HEK293 (cell line): Measurements from ENCODE around the gene RNASEH2A.

Source experiments
- ELK4 ChIP-seq: IDR thresholded peaks from 2 replicates; pipeline ENCODE4 v1.6.1; 2011; ENCODE audit warnings: mild to moderate bottlenecking, low read depth, low read length, borderline replicate concordance
- INSM2 ChIP-seq: fragments of 450-650 bp; formaldehyde crosslinking; IDR thresholded peaks from 2 replicates; pipeline ENCODE4 v1.5.1; 2016; ENCODE audit warnings: missing biosample characterization, missing genetic modification characterization
- KLF9 ChIP-seq: fragments of 450-650 bp; formaldehyde crosslinking; IDR thresholded peaks from 2 replicates; pipeline ENCODE4 v1.5.1; 2016; ENCODE audit warnings: missing biosample characterization, missing genetic modification characterization, low read depth
- OSR2 ChIP-seq: fragments of 450-650 bp; formaldehyde crosslinking; IDR thresholded peaks from 2 replicates; pipeline ENCODE4 v1.5.1; 2016; ENCODE audit warnings: missing biosample characterization, missing genetic modification characterization
- PRDM4 ChIP-seq: fragments of 450-650 bp; formaldehyde crosslinking; IDR thresholded peaks from 2 replicates; pipeline ENCODE4 v1.5.1; 2017; ENCODE audit warnings: missing biosample characterization, missing genetic modification characterization
- SCRT1 ChIP-seq: fragments of 450-650 bp; formaldehyde crosslinking; IDR thresholded peaks from 2 replicates; pipeline ENCODE4 v1.5.1; 2016; ENCODE audit warnings: missing biosample characterization, missing genetic modification characterization, borderline replicate concordance
- ZBTB21 ChIP-seq: fragments of 450-650 bp; formaldehyde crosslinking; IDR thresholded peaks from 2 replicates; pipeline ENCODE4 v1.5.1; 2017; ENCODE audit warnings: missing biosample characterization, missing genetic modification characterization
- ZBTB48 ChIP-seq: fragments of 450-650 bp; formaldehyde crosslinking; IDR thresholded peaks from 2 replicates; pipeline ENCODE4 v1.5.1; 2016; ENCODE audit warnings: missing biosample characterization, missing genetic modification characterization
- ZNF133 ChIP-seq: fragments of 450-650 bp; formaldehyde crosslinking; IDR thresholded peaks from 2 replicates; pipeline ENCODE4 v1.5.1; 2016; ENCODE audit warnings: missing biosample characterization, missing genetic modification characterization
- ZNF19 ChIP-seq: fragments of 450-650 bp; formaldehyde crosslinking; IDR thresholded peaks from 2 replicates; pipeline ENCODE4; 2016; ENCODE audit warnings: missing biosample characterization, missing genetic modification characterization, low read depth
- ZNF214 ChIP-seq: fragments of 450-650 bp; formaldehyde crosslinking; IDR thresholded peaks from 2 replicates; pipeline ENCODE4 v1.5.1; 2017; ENCODE audit warnings: missing biosample characterization, mild to moderate bottlenecking, missing genetic modification characterization, borderline replicate concordance
- ZNF280D ChIP-seq: fragments of 450-650 bp; formaldehyde crosslinking; IDR thresholded peaks from 2 replicates; pipeline ENCODE4 v1.5.1; 2016; ENCODE audit warnings: missing biosample characterization, missing genetic modification characterization
- ZNF292 ChIP-seq: fragments of 450-650 bp; formaldehyde crosslinking; IDR thresholded peaks from 2 replicates; pipeline ENCODE4 v1.5.1; 2016; ENCODE audit warnings: low read depth, missing biosample characterization, missing genetic modification characterization, borderline replicate concordance
- ZNF354C ChIP-seq: fragments of 450-650 bp; formaldehyde crosslinking; IDR thresholded peaks from 2 replicates; pipeline ENCODE4 v1.5.1; 2016; ENCODE audit warnings: missing biosample characterization, missing genetic modification characterization, low read depth, borderline replicate concordance
- ZNF362 ChIP-seq: fragments of 450-650 bp; formaldehyde crosslinking; IDR thresholded peaks from 2 replicates; pipeline ENCODE4 v1.5.1; 2016; ENCODE audit warnings: missing biosample characterization, missing genetic modification characterization
- ZNF404 ChIP-seq: fragments of 450-650 bp; formaldehyde crosslinking; IDR thresholded peaks from 2 replicates; pipeline ENCODE4 v1.5.1; 2017; ENCODE audit warnings: missing biosample characterization, missing genetic modification characterization
- ZNF423 ChIP-seq: fragments of 450-650 bp; formaldehyde crosslinking; IDR thresholded peaks from 2 replicates; pipeline ENCODE4 v1.5.1; 2016; ENCODE audit warnings: missing biosample characterization, missing genetic modification characterization
- ZNF501 ChIP-seq: fragments of 450-650 bp; formaldehyde crosslinking; IDR thresholded peaks from 2 replicates; pipeline ENCODE4 v1.5.1; 2016; ENCODE audit warnings: missing biosample characterization, missing genetic modification characterization
- ZNF529 ChIP-seq: fragments of 450-650 bp; formaldehyde crosslinking; IDR thresholded peaks from 2 replicates; pipeline ENCODE4 v1.5.1; 2017; ENCODE audit warnings: missing genetic modification characterization, missing biosample characterization; ENCODE audit not compliant: insufficient replicate concordance
- ZNF530 ChIP-seq: fragments of 450-650 bp; formaldehyde crosslinking; IDR thresholded peaks from 2 replicates; pipeline ENCODE4 v1.5.1; 2016; ENCODE audit warnings: low read depth, missing biosample characterization, missing genetic modification characterization
- ZNF548 ChIP-seq: fragments of 450-650 bp; formaldehyde crosslinking; IDR thresholded peaks from 2 replicates; pipeline ENCODE4 v1.5.1; 2016; ENCODE audit warnings: missing biosample characterization, missing genetic modification characterization
- ZNF549 ChIP-seq: fragments of 450-650 bp; IDR thresholded peaks from 2 replicates; pipeline ENCODE4 v1.5.1; 2018; ENCODE audit warnings: missing biosample characterization, missing genetic modification characterization, mild to moderate bottlenecking, inconsistent platforms, moderate library complexity
- ZNF558 ChIP-seq: fragments of 450-650 bp; formaldehyde crosslinking; IDR thresholded peaks from 2 replicates; pipeline ENCODE4 v1.5.1; 2016; ENCODE audit warnings: missing biosample characterization, missing genetic modification characterization
- ZNF610 ChIP-seq: fragments of 450-650 bp; formaldehyde crosslinking; IDR thresholded peaks from 2 replicates; pipeline ENCODE4 v1.5.1; 2016; ENCODE audit warnings: missing biosample characterization, missing genetic modification characterization, borderline replicate concordance
- ZNF626 ChIP-seq: fragments of 450-650 bp; sonication (Bioruptor Pico); formaldehyde crosslinking; IDR thresholded peaks from 2 replicates; pipeline ENCODE4 v1.5.1; 2018; ENCODE audit warnings: missing biosample characterization, missing genetic modification characterization, inconsistent platforms
- ZNF658 ChIP-seq: fragments of 450-650 bp; formaldehyde crosslinking; IDR thresholded peaks from 2 replicates; pipeline ENCODE4; 2016; ENCODE audit warnings: missing biosample characterization, missing genetic modification characterization
- ZNF704 ChIP-seq: fragments of 450-650 bp; formaldehyde crosslinking; IDR thresholded peaks from 2 replicates; pipeline ENCODE4 v1.5.1; 2016; ENCODE audit warnings: missing biosample characterization, missing genetic modification characterization
- ZNF791 ChIP-seq: fragments of 450-650 bp; formaldehyde crosslinking; IDR thresholded peaks from 2 replicates; pipeline ENCODE4 v1.5.1; 2016; ENCODE audit warnings: missing biosample characterization, missing genetic modification characterization
- ZSCAN30 ChIP-seq: fragments of 450-650 bp; IDR thresholded peaks from 2 replicates; pipeline ENCODE4 v1.5.1; 2018; ENCODE audit warnings: missing biosample characterization, mild to moderate bottlenecking, missing genetic modification characterization, moderate library complexity

The RNASEH2A gene

GRCh38 chr19:12806242-12807081 lies at the start of gene RNASEH2A (continued):
- TF ChIP-seq ELK4 (no peak), OSR2 (tag by site-specific recombination) (no peak; the same call in 1 of the 2 replicates), ZNF423 (tag by site-specific recombination) (no peak), PRDM4 (tag by site-specific recombination) (peak; percentile 34; the same call in 1 of the 2 replicates), ZNF626 (no peak), ZNF791 (tag by site-specific recombination) (no peak), ZBTB21 (tag by site-specific recombination) (peak; percentile 23; the same call in 1 of the 2 replicates), ZNF658 (tag by site-specific recombination) (no peak), ZNF548 (no peak), ZNF610 (tag by site-specific recombination) (peak; percentile 83; the same call in 1 of the 2 replicates), ZNF704 (tag by site-specific recombination) (no peak), ZNF529 (tag by site-specific recombination) (no peak), ZNF19 (no peak), ZNF292 (tag by site-specific recombination) (no peak), ZNF530 (tag by site-specific recombination) (no peak), INSM2 (tag by site-specific recombination) (peak; percentile 41; the same call in 1 of the 2 replicates), KLF9 (tag by site-specific recombination) (peak; percentile 97), ZNF280D (tag by site-specific recombination) (no peak), ZNF404 (tag by site-specific recombination) (no peak), ZNF354C (tag by site-specific recombination) (no peak), ZNF214 (tag by site-specific recombination) (no peak), ZNF362 (no peak), ZSCAN30 (tag by site-specific recombination) (peak; percentile 35; the same call in 1 of the 2 replicates), SCRT1 (no peak), ZBTB48 (tag by site-specific recombination) (peak; percentile 67), ZNF501 (peak; percentile 98), ZNF558 (tag by site-specific recombination) (no peak), ZNF549 (no peak), ZNF133 (tag by site-specific recombination) (0 out of 2 replicates have a peak, but pooled peaks have one; percentile 9)
